Ovary (tissue), 3 donors: ENCODE results near the gene ITPR1.

Experiments
- POLR2A ChIP-seq: fragments of 450-650 bp; IDR thresholded peaks from one replicate; pipeline ENCODE4 v1.6.1; 2017; ENCODE audit warnings: antibody characterized with exemption, mild to moderate bottlenecking, moderate library complexity
- TF ChIP-seq, protein P1 (sequence below), 3 donors: fragments of 450-650 bp in 2 of 3; fragments of 200-600 bp in 1 of 3; IDR thresholded peaks; one replicate each; pipeline versions ENCODE4 v1.5.1 to v1.8.0; 2016 to 2022; ENCODE audit warnings: antibody characterized with exemption in 3 of 3, mild to moderate bottlenecking in 1 of 3
- donor health status: DM: no; HTN: no; CAD: no.

DNA sequence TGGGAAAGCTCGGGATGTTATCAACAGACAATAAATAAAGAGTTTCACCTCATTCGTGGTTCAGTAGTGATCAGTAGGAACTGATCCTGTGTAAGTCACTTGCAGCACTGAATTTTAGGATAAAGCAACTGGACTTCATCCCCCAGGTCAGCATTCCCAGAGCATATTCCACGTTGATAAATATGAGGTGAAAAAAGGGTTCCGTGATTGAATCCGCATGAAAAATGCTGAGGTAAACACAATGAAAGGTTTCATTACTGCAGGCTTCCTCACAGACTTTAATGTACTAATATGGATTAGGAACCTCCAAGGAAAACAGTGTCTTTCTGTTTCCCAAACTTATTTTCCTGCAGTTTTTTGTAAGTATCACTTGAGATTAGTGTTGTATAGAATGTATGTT, 308.7 kb downstream of the ITPR1 start:
- TF ChIP-seq, protein P1, sequence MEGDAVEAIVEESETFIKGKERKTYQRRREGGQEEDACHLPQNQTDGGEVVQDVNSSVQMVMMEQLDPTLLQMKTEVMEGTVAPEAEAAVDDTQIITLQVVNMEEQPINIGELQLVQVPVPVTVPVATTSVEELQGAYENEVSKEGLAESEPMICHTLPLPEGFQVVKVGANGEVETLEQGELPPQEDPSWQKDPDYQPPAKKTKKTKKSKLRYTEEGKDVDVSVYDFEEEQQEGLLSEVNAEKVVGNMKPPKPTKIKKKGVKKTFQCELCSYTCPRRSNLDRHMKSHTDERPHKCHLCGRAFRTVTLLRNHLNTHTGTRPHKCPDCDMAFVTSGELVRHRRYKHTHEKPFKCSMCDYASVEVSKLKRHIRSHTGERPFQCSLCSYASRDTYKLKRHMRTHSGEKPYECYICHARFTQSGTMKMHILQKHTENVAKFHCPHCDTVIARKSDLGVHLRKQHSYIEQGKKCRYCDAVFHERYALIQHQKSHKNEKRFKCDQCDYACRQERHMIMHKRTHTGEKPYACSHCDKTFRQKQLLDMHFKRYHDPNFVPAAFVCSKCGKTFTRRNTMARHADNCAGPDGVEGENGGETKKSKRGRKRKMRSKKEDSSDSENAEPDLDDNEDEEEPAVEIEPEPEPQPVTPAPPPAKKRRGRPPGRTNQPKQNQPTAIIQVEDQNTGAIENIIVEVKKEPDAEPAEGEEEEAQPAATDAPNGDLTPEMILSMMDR (IDR thresholded peaks at IDR 0.05): no peak
- no peak for TF ChIP-seq POLR2A
